ENCODE results near the gene SGIP1.

DNA sequence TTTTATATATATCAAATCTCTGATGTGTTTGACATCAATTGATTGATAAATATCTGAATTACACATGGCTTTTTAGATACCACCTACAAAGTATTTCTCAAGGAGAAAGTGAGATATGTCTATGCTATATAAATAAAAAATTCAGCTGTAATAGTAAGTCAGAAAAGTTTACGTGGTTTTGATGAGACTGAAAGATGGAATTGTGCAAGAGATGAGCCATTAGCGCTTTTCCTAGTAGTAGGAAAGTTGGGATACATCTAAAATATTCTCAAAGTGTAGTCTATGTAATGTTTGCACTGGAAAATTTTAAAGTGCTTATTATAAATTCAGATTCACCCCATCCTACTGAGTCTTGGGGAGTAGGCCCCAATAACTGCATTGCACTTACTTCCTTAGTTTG is 49.1 kb downstream of the SGIP1 start:
- TF ChIP-seq, protein P1, sequence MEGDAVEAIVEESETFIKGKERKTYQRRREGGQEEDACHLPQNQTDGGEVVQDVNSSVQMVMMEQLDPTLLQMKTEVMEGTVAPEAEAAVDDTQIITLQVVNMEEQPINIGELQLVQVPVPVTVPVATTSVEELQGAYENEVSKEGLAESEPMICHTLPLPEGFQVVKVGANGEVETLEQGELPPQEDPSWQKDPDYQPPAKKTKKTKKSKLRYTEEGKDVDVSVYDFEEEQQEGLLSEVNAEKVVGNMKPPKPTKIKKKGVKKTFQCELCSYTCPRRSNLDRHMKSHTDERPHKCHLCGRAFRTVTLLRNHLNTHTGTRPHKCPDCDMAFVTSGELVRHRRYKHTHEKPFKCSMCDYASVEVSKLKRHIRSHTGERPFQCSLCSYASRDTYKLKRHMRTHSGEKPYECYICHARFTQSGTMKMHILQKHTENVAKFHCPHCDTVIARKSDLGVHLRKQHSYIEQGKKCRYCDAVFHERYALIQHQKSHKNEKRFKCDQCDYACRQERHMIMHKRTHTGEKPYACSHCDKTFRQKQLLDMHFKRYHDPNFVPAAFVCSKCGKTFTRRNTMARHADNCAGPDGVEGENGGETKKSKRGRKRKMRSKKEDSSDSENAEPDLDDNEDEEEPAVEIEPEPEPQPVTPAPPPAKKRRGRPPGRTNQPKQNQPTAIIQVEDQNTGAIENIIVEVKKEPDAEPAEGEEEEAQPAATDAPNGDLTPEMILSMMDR (IDR thresholded peaks at IDR 0.05) = no peak
- no peak for TF ChIP-seq POLR2AphosphoS5 (IDR thresholded peaks at IDR 0.05)
- TF ChIP-seq POLR2A (IDR thresholded peaks at IDR 0.05) = no peak

Data from prostate gland (tissue), 2 donors.